GM18870 (cell line): ENCODE measurements around the gene MOCS1.
"Not testable (repeated sequence)": the region's sequence is repeated elsewhere in the genome, so short reads cannot be mapped to it uniquely, and the experiment has no call there.

Experiments
- ATAC-seq: cut with Tn5 transposase; IDR thresholded peaks from one replicate; pipeline ENCODE4 v1.9.1; 2021; ENCODE audit warnings: moderate library complexity; ENCODE audit not compliant: unreplicated experiment

The MOCS1 gene

GRCh38 chr6:39934131-39934757, at the start of gene MOCS1:
Gene MOCS1, minus strand, starts transcription at chr6:39934462. Its CDS starts 45 bp downstream, at chr6:39934417.
- no peak for ATAC-seq

DNA sequence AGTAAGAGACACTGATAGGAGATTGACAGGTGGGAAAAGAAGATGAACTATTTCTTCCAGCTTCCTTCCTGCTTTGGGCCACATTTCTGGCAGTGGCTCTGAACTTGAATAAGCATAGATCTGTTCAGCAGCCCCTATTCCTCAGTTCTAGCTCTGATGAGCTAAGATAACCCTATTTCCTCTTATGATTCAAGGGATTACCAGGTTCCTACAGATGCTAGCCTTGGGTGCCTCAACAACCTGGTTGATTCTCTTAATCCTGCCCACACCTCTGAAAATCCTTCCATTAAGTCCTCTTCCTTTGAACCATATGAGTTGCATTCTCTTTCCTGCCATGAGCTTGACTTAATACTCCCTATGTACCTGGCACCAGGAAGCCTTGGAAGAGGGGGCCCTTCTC, 49.8 kb upstream of the MOCS1 start:
- ATAC-seq = no peak

GRCh38 chr6:39983193-39983592, 48.9 kb upstream of the MOCS1 start:
- ATAC-seq = no peak

GRCh38 chr6:39982720-39983119, 48.5 kb upstream of the MOCS1 start:
- no peak for ATAC-seq

- ATAC-seq = no peak
Observed at GRCh38 chr6:39980839-39981580, 46.7 kb upstream of the MOCS1 start.

DNA sequence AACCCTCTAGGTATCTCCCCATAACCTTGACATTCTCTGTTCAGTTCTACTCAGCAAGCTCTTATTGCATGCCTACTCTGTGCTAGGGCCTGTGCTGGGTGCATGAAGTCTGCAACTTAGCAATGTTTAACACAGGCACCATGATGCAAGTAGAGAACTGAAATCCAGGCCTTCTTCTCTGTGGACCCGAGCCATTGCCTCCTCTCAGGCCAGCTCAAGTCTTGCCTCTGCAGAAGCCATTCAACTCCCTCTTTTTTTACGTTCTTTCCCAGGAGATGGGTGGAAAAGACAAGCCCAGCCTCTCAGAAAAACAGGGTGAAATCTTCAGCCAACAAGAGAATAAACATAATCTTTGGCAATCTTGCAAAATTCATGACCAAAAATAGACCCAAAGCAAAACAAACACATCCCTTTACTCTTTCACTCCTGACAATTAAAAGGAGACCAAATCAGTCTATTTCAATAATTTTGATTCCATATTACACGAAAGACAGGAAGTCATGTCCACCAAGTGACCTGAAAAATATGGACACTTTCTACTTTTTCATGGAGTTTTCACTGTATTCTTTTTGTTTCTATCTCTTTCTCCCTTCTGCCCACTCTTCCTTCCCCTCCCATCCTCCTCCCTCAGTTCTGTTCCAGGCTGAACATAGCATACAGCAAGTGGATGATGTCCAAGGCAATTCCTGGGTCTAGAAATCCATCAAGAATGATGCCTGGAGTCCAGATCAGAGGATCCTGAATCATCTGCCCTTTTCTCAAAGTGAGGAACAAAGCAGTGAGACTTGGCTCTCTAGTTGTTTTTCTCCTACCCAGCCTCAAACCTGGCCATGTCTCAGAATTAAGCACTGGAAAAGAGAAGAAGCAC, 45.4 kb upstream of the MOCS1 start:
- ATAC-seq = no peak

GRCh38 chr6:39978240-39978639, 44.0 kb upstream of the MOCS1 start:
- no peak for ATAC-seq

DNA sequence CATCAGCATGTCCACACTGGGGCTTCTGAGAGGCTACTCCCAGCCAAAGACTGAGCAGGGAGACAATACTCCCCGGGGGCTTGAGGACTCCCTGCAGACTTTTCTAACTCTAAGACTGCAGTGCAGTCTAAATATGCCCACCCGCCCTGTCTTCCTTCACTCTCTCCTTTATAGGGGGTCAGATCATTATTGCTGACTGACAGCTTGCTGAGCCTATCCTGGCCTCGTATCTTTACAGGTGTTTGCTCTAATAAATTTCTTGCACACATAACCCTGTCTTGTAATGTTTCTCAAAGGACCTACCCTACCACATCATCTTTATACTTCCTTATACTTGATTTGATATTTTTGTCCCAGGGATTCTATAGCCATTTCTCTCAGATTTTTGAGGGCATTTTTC, 39.4 kb upstream of the MOCS1 start:
- ATAC-seq = no peak

- ATAC-seq = not testable (repeated sequence)
Observed at GRCh38 chr6:39972717-39973116, 38.5 kb upstream of the MOCS1 start.

DNA sequence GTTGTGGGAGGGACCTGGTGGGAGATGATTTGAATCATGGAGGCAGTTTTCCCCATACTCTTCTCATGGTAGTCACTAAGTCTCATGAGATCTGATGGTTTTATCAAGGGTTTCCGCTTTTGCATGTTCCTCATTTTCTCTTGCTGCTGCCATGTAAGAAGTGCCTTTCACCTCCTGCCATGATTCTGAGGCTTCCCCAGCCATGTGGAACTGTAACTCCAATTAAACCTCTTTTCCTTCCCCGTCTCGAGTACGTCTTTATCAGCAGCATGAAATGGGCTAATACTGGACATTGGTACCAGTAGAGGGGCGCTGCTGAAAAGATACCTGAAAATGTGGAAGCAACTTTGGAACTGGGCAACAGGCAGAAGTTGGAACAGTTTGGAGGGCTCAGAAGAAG, 36.9 kb upstream of the MOCS1 start:
- not testable (repeated sequence) for ATAC-seq

GRCh38 chr6:39965751-39966150, 31.5 kb upstream of the MOCS1 start:
- ATAC-seq = no peak

DNA sequence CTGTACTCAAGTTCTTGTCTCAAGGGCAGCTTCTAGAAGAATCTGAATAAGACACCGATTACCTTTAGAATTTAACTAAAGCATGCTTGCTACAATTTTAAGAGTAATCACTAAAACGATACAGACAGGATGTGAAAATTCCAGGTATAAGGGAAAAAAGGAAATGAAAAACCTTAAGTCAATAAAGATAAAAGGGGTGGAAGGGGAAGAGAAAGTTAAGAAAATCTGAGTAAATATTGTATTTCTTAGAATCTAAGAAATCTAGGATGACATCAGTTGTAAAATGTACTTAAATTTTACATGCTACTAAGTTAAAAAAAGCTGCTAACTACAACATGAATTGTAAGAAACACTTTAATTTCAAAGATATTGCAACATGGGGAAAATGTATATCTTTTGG, 30.3 kb upstream of the MOCS1 start:
- ATAC-seq = no peak

DNA sequence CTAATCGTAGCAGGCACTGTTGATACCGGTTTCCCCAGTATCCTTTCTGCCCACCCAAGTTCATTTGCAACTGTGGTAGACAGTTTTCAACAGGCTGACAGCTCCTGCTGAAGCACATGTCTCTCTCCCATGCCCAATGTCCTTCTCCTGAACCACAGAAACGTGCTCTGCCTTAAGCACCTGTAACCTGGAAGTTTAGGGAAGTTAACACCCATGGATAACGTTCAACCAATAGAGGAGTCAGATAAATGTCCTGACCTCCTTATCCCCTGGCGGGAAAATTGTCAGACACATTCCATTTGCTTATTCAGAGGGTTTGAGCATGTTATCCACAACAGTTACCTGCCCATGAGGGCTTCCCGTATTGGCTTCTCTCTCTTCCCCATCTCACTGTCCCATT, 29.8 kb upstream of the MOCS1 start:
- ATAC-seq = no peak

GRCh38 chr6:39962831-39963230, 28.6 kb upstream of the MOCS1 start:
- no peak for ATAC-seq

DNA sequence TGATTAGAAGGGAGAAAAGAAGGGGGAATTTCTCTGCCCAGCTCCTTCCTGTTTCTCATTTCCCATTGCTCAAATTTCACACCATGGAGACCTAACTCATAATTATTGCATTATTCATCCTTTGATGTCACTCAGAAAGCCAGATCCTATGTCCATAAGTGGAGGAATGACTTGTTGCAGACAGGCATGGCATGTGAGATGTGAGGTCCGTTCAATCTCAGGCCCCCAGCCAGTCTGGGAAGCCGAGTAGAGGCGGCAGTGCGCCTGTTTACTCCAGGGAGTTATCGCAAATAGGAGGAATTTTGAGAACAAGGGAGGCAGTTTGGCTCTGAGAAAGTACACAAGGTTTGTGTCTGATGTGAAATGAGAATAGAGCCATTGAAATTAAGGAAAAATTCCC, 26.9 kb upstream of the MOCS1 start:
- ATAC-seq = no peak

DNA sequence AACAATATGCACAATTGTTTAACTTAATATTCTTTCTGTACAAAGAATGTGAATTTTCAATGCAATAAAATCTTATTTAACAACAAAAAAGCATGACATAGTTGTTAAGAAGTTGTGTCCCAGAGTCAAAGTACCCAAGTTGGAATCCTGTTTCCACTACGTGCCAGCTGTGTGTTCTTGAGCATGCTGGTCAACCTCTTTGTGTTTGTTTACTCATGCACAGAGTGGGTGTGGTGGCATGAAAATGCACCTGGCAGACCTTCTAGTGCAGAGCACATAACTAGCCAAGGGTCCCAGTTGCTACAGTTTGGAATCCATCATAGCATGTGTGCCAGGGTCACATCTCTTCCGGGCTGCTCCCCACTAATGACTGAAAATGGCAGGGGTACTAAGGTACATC, 24.7 kb upstream of the MOCS1 start:
- no peak for ATAC-seq

GRCh38 chr6:39956936-39957335, 22.7 kb upstream of the MOCS1 start:
- no peak for ATAC-seq

GRCh38 chr6:39953076-39953618, 18.9 kb upstream of the MOCS1 start:
- no peak for ATAC-seq

- no peak for ATAC-seq
Observed at GRCh38 chr6:39952167-39952566, 17.9 kb upstream of the MOCS1 start.

- ATAC-seq = no peak
Observed at GRCh38 chr6:39951716-39952115, 17.5 kb upstream of the MOCS1 start.

- ATAC-seq = no peak
Observed at GRCh38 chr6:39951191-39951590, 16.9 kb upstream of the MOCS1 start.
